ENCODE data around the gene FBXO41.

- no peak for TF ChIP-seq CTCF (IDR thresholded peaks at IDR 0.05)
- TF ChIP-seq POLR2A (IDR thresholded peaks at IDR 0.05) = no peak
- no peak for TF ChIP-seq EP300 (IDR thresholded peaks at IDR 0.05)
Measured at GRCh38 chr2:73265298-73266060, 18.8 kb downstream of the FBXO41 start.
